ENCODE results near the gene TLCD3A.
A peak's percentile ranks its signal among the peaks of the same experiment; 100 is the strongest.
"Not testable (repeated sequence)": the region's sequence is repeated elsewhere in the genome, so short reads cannot be mapped to it uniquely, and the experiment has no call there.

The TLCD3A gene

GRCh38 chr17:778096-778495 lies 45.7 kb downstream of the TLCD3A start:
- no peak for TF ChIP-seq CTCF (IDR thresholded peaks at IDR 0.05)
- peaks cover 59% of the 10 kb centered on the region for H3K36me3 Mint-ChIP-seq (ENCODE audit: low read depth)

GRCh38 chr17:781805-782731 lies 49.7 kb downstream of the TLCD3A start, which contains the start of the genes GLOD4 and MRM3:
GLOD4 (minus strand) TSS chr17:782280; CDS start chr17:782255, 25 bp downstream.
MRM3 (plus strand) TSS chr17:782353; CDS start chr17:782379, 26 bp downstream.
- peak; percentile 28 for TF ChIP-seq CTCF (IDR thresholded peaks at IDR 0.05)
- DNase-seq = peak; percentile 96
- peak within 1 kb of the TSS; percentile 99 for H3K27ac Mint-ChIP-seq
- H3K4me1 Mint-ChIP-seq = peaks cover 35% of the 10 kb centered on the region
- no peaks in the 10 kb centered on the region for H3K9me3 Mint-ChIP-seq
- H3K4me3 Mint-ChIP-seq = peak within 1 kb of the TSS; percentile 97
- H3K36me3 Mint-ChIP-seq (ENCODE audit: low read depth) = peaks cover 27% of the 10 kb centered on the region
- no peaks in the 10 kb centered on the region for H3K27me3 Mint-ChIP-seq (ENCODE audit: low read depth, poor library complexity)

More at GRCh38 chr17:778096-778495, 45.7 kb downstream of the TLCD3A start:
- Mint-ChIP-seq H3K4me3 (no peak overlapping the region), H3K4me1 (peaks cover 25% of the 10 kb centered on the region), H3K27me3 (ENCODE audit: low read depth, poor library complexity) (no peaks in the 10 kb centered on the region), H3K27ac (no peak overlapping the region), H3K9me3 (no peaks in the 10 kb centered on the region)
- no peak for DNase-seq

GRCh38 chr17:784143-784542 lies 51.7 kb downstream of the TLCD3A start:
- Mint-ChIP-seq H3K4me3 (peak overlapping the region; percentile 97), H3K4me1 (peaks cover 35% of the 10 kb centered on the region), H3K9me3 (no peaks in the 10 kb centered on the region), H3K27me3 (ENCODE audit: low read depth, poor library complexity) (no peaks in the 10 kb centered on the region), H3K36me3 (ENCODE audit: low read depth) (peaks cover 23% of the 10 kb centered on the region), H3K27ac (no peak overlapping the region)
- no peak for DNase-seq
- no peak for TF ChIP-seq CTCF (IDR thresholded peaks at IDR 0.05)

GRCh38 chr17:785901-786300 lies 53.5 kb downstream of the TLCD3A start:
- not testable (repeated sequence) for DNase-seq; H3K27ac Mint-ChIP-seq; H3K4me3 Mint-ChIP-seq; H3K27me3 Mint-ChIP-seq (ENCODE audit: low read depth, poor library complexity); H3K9me3 Mint-ChIP-seq
- peaks cover 31% of the 10 kb centered on the region for H3K36me3 Mint-ChIP-seq (ENCODE audit: low read depth)
- peaks cover 29% of the 10 kb centered on the region for H3K4me1 Mint-ChIP-seq

- peaks cover 25% of the 10 kb centered on the region for H3K4me1 Mint-ChIP-seq
- no peak for DNase-seq
- H3K27me3 Mint-ChIP-seq (ENCODE audit: low read depth, poor library complexity) = no peaks in the 10 kb centered on the region
- no peak overlapping the region for H3K27ac Mint-ChIP-seq
- no peak overlapping the region for H3K4me3 Mint-ChIP-seq
- peaks cover 40% of the 10 kb centered on the region for H3K36me3 Mint-ChIP-seq (ENCODE audit: low read depth)
- TF ChIP-seq CTCF (IDR thresholded peaks at IDR 0.05) = no peak
- H3K9me3 Mint-ChIP-seq = no peaks in the 10 kb centered on the region
Observed at GRCh38 chr17:787641-788221, 55.3 kb downstream of the TLCD3A start.

- Mint-ChIP-seq H3K4me1 (peaks cover 24% of the 10 kb centered on the region), H3K27ac (no peak overlapping the region), H3K36me3 (ENCODE audit: low read depth) (peaks cover 40% of the 10 kb centered on the region), H3K27me3 (ENCODE audit: low read depth, poor library complexity) (no peaks in the 10 kb centered on the region), H3K9me3 (no peaks in the 10 kb centered on the region), H3K4me3 (no peak overlapping the region)
- DNase-seq = no peak
- TF ChIP-seq CTCF (IDR thresholded peaks at IDR 0.05) = no peak
Observed at GRCh38 chr17:788551-788950, 56.2 kb downstream of the TLCD3A start.
